Activated B cell treated with CpG ODN at 0.5 μM for 24 hours (primary cell): ENCODE measurements around the gene SNAP29. TPM values are rescaled to one million over a fixed set of nuclear protein-coding genes. Genes with fewer than 3 reads are reported as not detected.
"Not testable (repeated sequence)": the region's sequence is repeated elsewhere in the genome, so short reads cannot be mapped to it uniquely, and the experiment has no call there.

Experiments used
- ATAC-seq: fragments of 200-7000 bp; cut with Tn5 transposase; one replicate; pipeline ENCODE4 v1.10.0; 2021; ENCODE audit warnings: low read depth, mild to moderate bottlenecking, moderate library complexity
- CTCF ChIA-PET: fragments of 350-600 bp; sonication (Branson Sonifier 250); formaldehyde crosslinking; loops from one replicate; lab custom pipeline; 2021; ENCODE audit warnings: antibody characterized with exemption; lab: Charles Lee
- POLR2A ChIA-PET: fragments of 350-600 bp; sonication (Branson Sonifier 250); formaldehyde crosslinking; loops from one replicate; lab custom pipeline; 2021; ENCODE audit warnings: antibody characterized with exemption; lab: Charles Lee
- DNase-seq: peaks from one replicate; pipeline ENCODE4 v3.0.0; 2022
- H3K27ac Mint-ChIP-seq: one replicate; pipeline ENCODE4 v1.8.0; 2020; ENCODE audit warnings: mixed read lengths
- H3K27me3 Mint-ChIP-seq: one replicate; pipeline ENCODE4 v1.8.0; 2021; ENCODE audit warnings: mixed read lengths
- H3K36me3 Mint-ChIP-seq: one replicate; pipeline ENCODE4 v1.8.0; 2021; ENCODE audit warnings: low read depth, mixed read lengths
- H3K4me1 Mint-ChIP-seq: one replicate; pipeline ENCODE4 v1.8.0; 2021; ENCODE audit warnings: mixed read lengths
- H3K4me3 Mint-ChIP-seq: one replicate; pipeline ENCODE4 v1.8.0; 2020; ENCODE audit warnings: mild to moderate bottlenecking, mixed read lengths
- H3K9me3 Mint-ChIP-seq: one replicate; pipeline ENCODE4 v1.8.0; 2020; ENCODE audit warnings: mixed read lengths
- intact Hi-C: fragments of 100-400 bp; cut with micrococcal nuclease; formaldehyde crosslinking; loops from one replicate; pipeline ENCODE4 v1.15.1; 2024
- total RNA-seq: library from RNA; stranded (reverse); gene quantifications from 2 replicates; pipeline ENCODE4 v1.2.3, GENCODE V29; 2022
- TF ChIP-seq, protein P1 (sequence below): fragments of 200-600 bp; IDR thresholded peaks from one replicate; pipeline ENCODE4 v1.8.0; 2022; ENCODE audit warnings: antibody characterized with exemption, mild to moderate bottlenecking

SNAP29 gene
- total RNA-seq, 1 donor from 2014 or later = 22.1 TPM

DNA sequence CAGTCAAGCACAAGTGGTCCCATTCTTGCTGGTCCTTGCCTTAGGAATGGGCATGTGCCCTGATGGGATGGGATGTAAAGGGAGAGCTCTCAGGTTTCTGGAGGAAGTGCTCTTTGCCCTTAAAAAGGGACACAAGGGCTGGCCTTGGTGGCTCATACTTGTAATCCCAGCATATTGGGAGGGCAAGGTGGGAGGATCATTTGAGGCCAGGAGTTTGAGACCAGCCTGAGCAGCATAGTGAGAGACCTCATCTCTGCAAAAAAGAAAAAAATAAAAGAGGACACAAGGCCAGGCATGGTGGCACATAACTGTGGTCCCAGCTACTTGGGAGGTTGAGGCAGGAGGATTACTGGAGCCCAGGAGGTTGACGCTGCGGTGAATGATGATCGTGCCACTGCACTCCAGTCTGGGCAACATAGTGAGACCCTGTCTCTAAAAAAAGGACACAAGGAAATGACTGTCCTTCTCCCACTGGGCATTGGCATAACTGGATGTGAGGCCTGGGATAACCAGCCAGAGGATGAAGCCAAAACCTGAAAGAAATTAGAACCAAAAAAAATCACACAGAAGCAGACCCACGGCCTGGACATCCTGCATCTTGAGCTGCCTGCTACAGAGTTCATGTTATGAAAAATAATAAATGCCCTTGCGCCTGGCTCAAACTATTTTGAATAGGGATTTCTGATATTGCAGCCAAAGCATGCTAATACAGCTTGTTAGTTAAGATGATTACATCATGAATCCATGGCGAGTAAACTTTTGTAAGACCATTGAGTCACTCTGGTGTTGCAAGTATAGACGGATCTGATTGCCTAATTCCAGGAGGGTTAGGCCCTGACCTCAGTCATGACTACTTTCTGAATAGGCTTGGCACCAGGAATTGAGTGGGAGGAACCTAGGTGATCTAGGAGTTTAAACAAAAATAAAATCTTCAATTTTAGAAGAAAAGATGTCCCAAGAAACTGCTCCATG lies 45.5 kb downstream of the SNAP29 start:
- POLR2A ChIA-PET = interaction anchor here (0.6 kb wide), 1 partner anchor 1908 kb away, joined by 3 read pairs; no protein-coding TSS in a partner anchor
- Mint-ChIP-seq H3K4me3 (no peak overlapping the region), H3K36me3 (no peaks in the 10 kb centered on the region), H3K4me1 (no peaks in the 10 kb centered on the region), H3K9me3 (no peaks in the 10 kb centered on the region), H3K27me3 (peaks cover 3% of the 10 kb centered on the region), H3K27ac (no peak overlapping the region)
- ATAC-seq (no peak), DNase-seq (no peak)
- CTCF ChIA-PET = no interaction called here
- TF ChIP-seq, protein P1, sequence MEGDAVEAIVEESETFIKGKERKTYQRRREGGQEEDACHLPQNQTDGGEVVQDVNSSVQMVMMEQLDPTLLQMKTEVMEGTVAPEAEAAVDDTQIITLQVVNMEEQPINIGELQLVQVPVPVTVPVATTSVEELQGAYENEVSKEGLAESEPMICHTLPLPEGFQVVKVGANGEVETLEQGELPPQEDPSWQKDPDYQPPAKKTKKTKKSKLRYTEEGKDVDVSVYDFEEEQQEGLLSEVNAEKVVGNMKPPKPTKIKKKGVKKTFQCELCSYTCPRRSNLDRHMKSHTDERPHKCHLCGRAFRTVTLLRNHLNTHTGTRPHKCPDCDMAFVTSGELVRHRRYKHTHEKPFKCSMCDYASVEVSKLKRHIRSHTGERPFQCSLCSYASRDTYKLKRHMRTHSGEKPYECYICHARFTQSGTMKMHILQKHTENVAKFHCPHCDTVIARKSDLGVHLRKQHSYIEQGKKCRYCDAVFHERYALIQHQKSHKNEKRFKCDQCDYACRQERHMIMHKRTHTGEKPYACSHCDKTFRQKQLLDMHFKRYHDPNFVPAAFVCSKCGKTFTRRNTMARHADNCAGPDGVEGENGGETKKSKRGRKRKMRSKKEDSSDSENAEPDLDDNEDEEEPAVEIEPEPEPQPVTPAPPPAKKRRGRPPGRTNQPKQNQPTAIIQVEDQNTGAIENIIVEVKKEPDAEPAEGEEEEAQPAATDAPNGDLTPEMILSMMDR = no peak
- intact Hi-C loops = no loop called here

DNA sequence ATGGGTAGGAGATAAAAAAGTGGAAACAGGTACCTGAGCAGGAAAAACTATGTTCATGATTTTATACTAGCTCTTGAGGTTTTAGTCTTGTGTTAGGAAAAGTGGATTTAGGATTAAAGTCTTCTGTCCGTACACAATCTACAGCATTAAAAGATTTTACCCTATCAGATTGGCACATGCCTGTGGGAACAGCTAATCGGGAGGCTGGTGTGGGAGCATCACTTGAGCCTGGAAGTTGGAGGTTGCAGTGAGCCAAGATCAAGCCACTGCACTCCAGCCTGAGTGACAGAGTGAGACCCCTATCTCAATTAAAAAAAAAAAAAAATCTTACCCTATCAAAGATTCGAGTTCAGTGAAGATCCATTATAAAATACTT lies 46.2 kb downstream of the SNAP29 start:
- ATAC-seq (no peak), DNase-seq (no peak)
- TF ChIP-seq, protein P1 = no peak
- no peaks in the 10 kb centered on the region for H3K4me1 Mint-ChIP-seq
- ChIA-PET CTCF (no interaction called here), POLR2A (no interaction called here)
- intact Hi-C loops = no loop called here
- peaks cover 3% of the 10 kb centered on the region for H3K27me3 Mint-ChIP-seq
- no peaks in the 10 kb centered on the region for H3K9me3 Mint-ChIP-seq
- no peak overlapping the region for H3K4me3 Mint-ChIP-seq
- H3K27ac Mint-ChIP-seq = no peak overlapping the region
- H3K36me3 Mint-ChIP-seq = no peaks in the 10 kb centered on the region

DNA sequence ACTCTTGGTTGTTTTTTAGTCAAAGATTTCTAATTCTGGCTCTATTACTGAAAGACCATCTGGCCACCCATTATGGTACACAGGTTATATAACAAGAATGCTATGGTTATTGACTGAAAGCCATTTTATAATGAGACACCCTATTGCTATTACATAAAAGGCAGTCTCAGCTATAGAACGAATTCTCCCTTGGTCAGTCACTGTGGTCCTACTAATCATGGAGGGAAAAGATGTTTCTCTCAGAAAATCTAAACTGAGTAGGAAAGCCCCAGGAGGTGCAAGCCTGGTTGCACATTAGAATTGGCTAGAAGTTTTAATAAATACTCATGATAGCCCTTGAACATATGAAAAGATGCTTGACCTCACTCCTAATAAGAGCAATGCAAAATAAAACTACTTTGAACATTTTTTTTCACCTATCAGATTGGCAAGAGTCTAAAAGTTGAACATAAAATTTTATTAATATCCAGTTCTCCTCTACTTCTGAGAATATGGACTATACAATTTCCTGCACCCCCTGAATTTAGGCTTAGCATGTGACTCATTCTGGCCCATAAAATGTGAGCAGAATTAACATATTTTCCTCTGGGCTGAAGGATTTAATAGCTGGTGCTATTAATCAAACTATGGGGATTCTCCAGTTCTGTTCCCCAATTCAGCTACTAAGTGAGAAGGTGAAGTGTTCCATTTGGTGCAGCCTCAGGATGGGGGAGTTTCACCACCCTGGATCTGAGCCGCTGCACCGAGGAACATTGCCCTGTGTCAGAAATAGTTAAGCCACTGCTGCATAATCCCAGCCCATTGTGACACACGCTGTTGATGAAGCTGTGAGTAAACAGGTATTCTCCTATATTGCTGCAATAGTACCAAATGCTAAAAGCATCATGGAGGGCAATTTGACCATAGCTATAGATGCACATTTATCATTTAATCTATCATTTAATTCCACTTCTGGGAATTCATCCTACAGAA lies 46.9 kb downstream of the SNAP29 start:
- ATAC-seq = no peak
- no peak overlapping the region for H3K4me3 Mint-ChIP-seq
- CTCF ChIA-PET = no interaction called here
- no peak for DNase-seq
- no peaks in the 10 kb centered on the region for H3K36me3 Mint-ChIP-seq
- POLR2A ChIA-PET = no interaction called here
- intact Hi-C loops = no loop called here
- peaks cover 3% of the 10 kb centered on the region for H3K27me3 Mint-ChIP-seq
- H3K9me3 Mint-ChIP-seq = no peaks in the 10 kb centered on the region
- H3K4me1 Mint-ChIP-seq = no peaks in the 10 kb centered on the region
- TF ChIP-seq, protein P1 = no peak
- H3K27ac Mint-ChIP-seq = no peak overlapping the region

DNA sequence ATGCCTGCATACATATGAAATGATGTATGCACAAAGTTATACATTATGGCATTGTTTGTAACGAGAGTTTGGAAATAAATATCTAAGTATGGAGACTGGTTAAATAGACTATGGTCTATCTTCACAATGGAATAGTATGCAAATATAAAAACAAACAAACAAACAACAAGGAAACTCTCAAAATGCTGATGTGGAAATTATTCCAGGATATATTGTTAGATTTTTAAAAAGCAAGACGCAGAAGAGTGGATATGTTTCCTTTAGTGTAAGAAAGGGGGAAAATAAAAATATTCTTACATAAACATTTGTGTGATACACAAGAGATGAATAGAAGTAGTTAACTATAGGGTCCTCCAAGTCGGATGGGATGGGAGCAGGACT lies 47.6 kb downstream of the SNAP29 start:
- CTCF ChIA-PET = no interaction called here

DNA sequence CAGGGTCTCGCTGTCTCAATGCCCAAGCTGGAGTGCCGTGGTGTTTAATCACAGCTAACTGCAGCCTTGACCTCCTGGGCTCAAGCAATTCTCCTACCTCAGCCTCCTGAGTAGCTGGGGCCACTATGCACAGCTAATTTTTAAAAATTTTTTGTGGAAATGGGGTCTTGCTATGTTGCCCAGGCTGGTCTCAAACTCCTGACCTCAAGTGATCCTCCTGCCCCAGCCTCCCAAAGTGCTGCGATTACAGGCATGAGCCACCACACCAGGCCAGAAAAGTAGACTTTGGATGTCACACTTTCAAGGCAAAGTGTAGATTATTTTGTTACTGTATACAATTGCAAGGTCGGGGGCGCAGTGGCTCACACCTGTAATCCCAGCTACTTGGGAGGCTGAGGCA lies 49.9 kb downstream of the SNAP29 start:
- H3K36me3 Mint-ChIP-seq, H3K27ac Mint-ChIP-seq, H3K4me3 Mint-ChIP-seq, ATAC-seq, POLR2A ChIA-PET, H3K27me3 Mint-ChIP-seq, intact Hi-C loops, H3K9me3 Mint-ChIP-seq, H3K4me1 Mint-ChIP-seq, DNase-seq, CTCF ChIA-PET: not testable (repeated sequence)

More for the DNA sequence above, 47.6 kb downstream of the SNAP29 start:
- DNase-seq (no peak), ATAC-seq (no peak)
- intact Hi-C loops = no loop called here
- POLR2A ChIA-PET = no interaction called here
- no peaks in the 10 kb centered on the region for H3K4me1 Mint-ChIP-seq
- no peak overlapping the region for H3K4me3 Mint-ChIP-seq
- TF ChIP-seq, protein P1 = no peak
- H3K9me3 Mint-ChIP-seq = no peaks in the 10 kb centered on the region
- H3K27me3 Mint-ChIP-seq = peaks cover 3% of the 10 kb centered on the region
- no peak overlapping the region for H3K27ac Mint-ChIP-seq
- no peaks in the 10 kb centered on the region for H3K36me3 Mint-ChIP-seq
